Measurements from ENCODE around the gene OR1A2.

DNA sequence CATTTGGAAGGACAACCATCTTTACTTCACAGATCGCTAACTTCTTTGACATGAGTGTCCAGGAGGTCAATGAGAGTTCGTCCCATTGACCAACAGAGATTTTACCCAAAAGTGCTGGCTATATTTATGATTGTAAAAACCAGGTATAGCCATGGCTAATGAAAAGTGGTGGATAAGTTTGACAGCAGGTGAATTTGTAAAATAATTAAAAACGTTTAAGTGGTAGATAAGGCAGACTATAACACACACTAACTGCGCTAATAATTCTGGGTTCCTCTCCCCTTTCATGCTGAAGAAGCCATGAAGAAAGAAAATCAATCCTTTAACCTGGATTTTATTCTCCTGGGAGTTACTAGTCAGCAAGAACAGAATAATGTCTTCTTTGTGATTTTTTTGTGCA, at the start of gene OR1A2:
- TF ChIP-seq POLR2AphosphoS5 (IDR thresholded peaks at IDR 0.05; ENCODE audit: low read depth, low read length) (no peak), SIN3A (IDR thresholded peaks at IDR 0.05; ENCODE audit: borderline replicate concordance, insufficient read depth, low read length) (no peak), TAF1 (IDR thresholded peaks at IDR 0.05; ENCODE audit: borderline replicate concordance, insufficient read depth, low read length) (no peak), REST (IDR thresholded peaks at IDR 0.05; ENCODE audit: insufficient read depth in 1 of 2, low read depth in 2 of 2, low read length in 2 of 2) (no peak)
